ENCODE measurements around the gene MMUT. TPM values are rescaled to one million over a fixed set of nuclear protein-coding genes. Genes with fewer than 3 reads are reported as not detected.

MMUT gene
- total RNA-seq, 4 donors from 2014 or later = 8.4 to 31.1 (median 16.5) TPM

- no peak for DNase-seq
- WGBS, 2 donors (ENCODE audit: low coverage in 1 of 2) = 62 to 67% methylated on average over 4 of the region's 4 CpGs
- intact Hi-C loops (cut with DNase I; ENCODE audit: low total_unique reads) = no loop called here
- no peaks in the 10 kb centered on the region for H3K4me1 ChIP-seq
- no peaks in the 10 kb centered on the region for H3K9me3 ChIP-seq
- no peak overlapping the region for H3K27ac ChIP-seq
- TF ChIP-seq POLR2A (IDR thresholded peaks at IDR 0.05) (no peak), CTCF (IDR thresholded peaks at IDR 0.05) (no peak)
- H3K27me3 ChIP-seq = no peaks in the 10 kb centered on the region
- no peaks in the 10 kb centered on the region for H3K36me3 ChIP-seq
- in situ Hi-C loops (cut with MboI; ENCODE audit: low pct_ligation_motif_present in 1 of 4, low pct_unique_long_range_greater_than_20kb in 1 of 4, low sequenced_read_pairs in 3 of 4) = loop anchor here (25.0 kb wide), 1 partner anchor 1629 kb away; the partner anchor contains the start of gene OPN5 (in 4 of the 4)
- no peak overlapping the region for H3K4me3 ChIP-seq
These were observed 46.9 kb downstream of the MMUT start for GRCh38 chr6:49416195-49416594.

GRCh38 chr6:49415358-49415757 is 47.7 kb downstream of the MMUT start:
- Histone ChIP-seq H3K27me3 (no peaks in the 10 kb centered on the region), H3K4me3 (no peak overlapping the region), H3K4me1 (peaks cover 0 to under 1% (median 0%) of the 10 kb centered on the region in 4 donors), H3K9me3 (no peaks in the 10 kb centered on the region), H3K27ac (no peak overlapping the region), H3K36me3 (no peaks in the 10 kb centered on the region)
- in situ Hi-C loops (cut with MboI; ENCODE audit: low pct_ligation_motif_present in 1 of 4, low pct_unique_long_range_greater_than_20kb in 1 of 4, low sequenced_read_pairs in 3 of 4) (loop anchor here (25.0 kb wide), 1 partner anchor 1628 kb away; the partner anchor contains the start of gene OPN5 (in 4 of the 4)), intact Hi-C loops (cut with DNase I; ENCODE audit: low total_unique reads) (no loop called here)
- TF ChIP-seq POLR2AphosphoS5 (IDR thresholded peaks at IDR 0.05) (no peak), CTCF (IDR thresholded peaks at IDR 0.05) (no peak), EP300 (IDR thresholded peaks at IDR 0.05; ENCODE audit: low read depth) (no peak), POLR2A (IDR thresholded peaks at IDR 0.05) (no peak)
- WGBS, 2 donors (ENCODE audit: low coverage in 1 of 2) = 20 to 40% methylated on average over 1 of the region's 1 CpG
- DNase-seq = no peak

GRCh38 chr6:49410564-49410963 is 52.5 kb downstream of the MMUT start:
- Histone ChIP-seq H3K36me3 (no peaks in the 10 kb centered on the region), H3K4me1 (peaks cover 0 to 8% (median 0%) of the 10 kb centered on the region in 4 donors), H3K4me3 (no peak overlapping the region), H3K27me3 (no peaks in the 10 kb centered on the region), H3K27ac (no peak overlapping the region), H3K9me3 (no peaks in the 10 kb centered on the region)
- in situ Hi-C loops (cut with MboI; ENCODE audit: low pct_ligation_motif_present in 1 of 4, low pct_unique_long_range_greater_than_20kb in 1 of 4, low sequenced_read_pairs in 3 of 4) = loop anchor here (25.0 kb wide), 1 partner anchor 1623 kb away; the partner anchor contains the start of gene OPN5 (in 4 of the 4)
- TF ChIP-seq POLR2AphosphoS5 (IDR thresholded peaks at IDR 0.05) (no peak), EP300 (IDR thresholded peaks at IDR 0.05; ENCODE audit: low read depth) (no peak), POLR2A (IDR thresholded peaks at IDR 0.05) (no peak), CTCF (IDR thresholded peaks at IDR 0.05) (no peak)
- DNase-seq = no peak
- 42 to 55% methylated on average over 3 of the region's 3 CpGs for WGBS, 2 donors (ENCODE audit: low coverage in 1 of 2)
- intact Hi-C loops (cut with DNase I; ENCODE audit: low total_unique reads) = loop anchor here (5.0 kb wide), 1 partner anchor 1623 kb away; no protein-coding TSS in a partner anchor

GRCh38 chr6:49409951-49410542 is 53.0 kb downstream of the MMUT start:
- 15 to 32% methylated on average over 6 to 9 of the region's 9 CpGs for WGBS, 2 donors (ENCODE audit: low coverage in 1 of 2)
- no peaks in the 10 kb centered on the region for H3K27me3 ChIP-seq
- no peaks in the 10 kb centered on the region for H3K36me3 ChIP-seq
- DNase-seq = peak; percentile 74
- H3K27ac ChIP-seq = no peak overlapping the region
- intact Hi-C loops (cut with DNase I; ENCODE audit: low total_unique reads) (loop anchor here (5.0 kb wide), 1 partner anchor 1623 kb away; no protein-coding TSS in a partner anchor), in situ Hi-C loops (cut with MboI; ENCODE audit: low pct_ligation_motif_present in 1 of 4, low pct_unique_long_range_greater_than_20kb in 1 of 4, low sequenced_read_pairs in 3 of 4) (loop anchor here (25.0 kb wide), 1 partner anchor 1623 kb away; the partner anchor contains the start of gene OPN5 (in 4 of the 4))
- peaks cover 0 to 8% (median 0%) of the 10 kb centered on the region in 4 donors for H3K4me1 ChIP-seq
- TF ChIP-seq EP300 (IDR thresholded peaks at IDR 0.05; ENCODE audit: low read depth) (no peak), CTCF (IDR thresholded peaks at IDR 0.05) (peak; percentile 62 to 89 (median 82)), POLR2A (IDR thresholded peaks at IDR 0.05) (no peak)
- H3K4me3 ChIP-seq = no peak overlapping the region
- H3K9me3 ChIP-seq = no peaks in the 10 kb centered on the region

Measured in transverse colon (tissue), 4 donors.